HepG2 (cell line): ENCODE measurements around the gene DNLZ. TPM values are rescaled to one million over a fixed set of nuclear protein-coding genes. Genes with fewer than 3 reads are reported as not detected.
A peak's percentile ranks its signal among the peaks of the same experiment; 100 is the strongest.

Source experiments
- ATRX ChIP-seq: sonication (generic); formaldehyde crosslinking; IDR thresholded peaks from 2 replicates; pipeline ENCODE4 v1.4.0; 2020; ENCODE audit warnings: missing genetic modification reagents, borderline replicate concordance
- BCL6 ChIP-seq: IDR thresholded peaks from 2 replicates; pipeline ENCODE4 v1.6.1; 2016; ENCODE audit warnings: missing genetic modification reagents, missing compliant biosample characterization
- CHD4 ChIP-seq: fragments of 200-600 bp; sonication (generic); IDR thresholded peaks from 2 replicates; pipeline ENCODE4 v1.7.0; 2017; ENCODE audit warnings: mild to moderate bottlenecking, low read length, borderline replicate concordance
- CREB1 ChIP-seq, 2 experiments: fragments of 450-650 bp in 1 of 2; IDR thresholded peaks; 2 replicates each; pipeline ENCODE4 v1.6.1; 2016 to 2017; ENCODE audit warnings: control low read depth in 1 of 2, mild to moderate bottlenecking in 1 of 2, missing compliant biosample characterization in 1 of 2, missing genetic modification characterization in 1 of 2
- HCFC1 ChIP-seq: fragments of 150-350 bp; IDR thresholded peaks from 2 replicates; pipeline ENCODE4 v1.6.1; 2014; ENCODE audit warnings: low read depth, low read length
- KDM4B ChIP-seq: sonication (generic); formaldehyde crosslinking; IDR thresholded peaks from 2 replicates; pipeline ENCODE4 v1.4.0; 2020; ENCODE audit warnings: missing genetic modification reagents
- KLF6 ChIP-seq: IDR thresholded peaks from 2 replicates; pipeline ENCODE4 v1.8.0; 2016; ENCODE audit warnings: missing biosample characterization, missing genetic modification reagents
- KLF9 ChIP-seq: IDR thresholded peaks from 2 replicates; pipeline ENCODE4 v1.6.1; 2016; ENCODE audit warnings: low read depth
- MZF1 ChIP-seq: sonication (generic); formaldehyde crosslinking; IDR thresholded peaks from 2 replicates; pipeline ENCODE4 v1.8.1; 2023; ENCODE audit warnings: mild to moderate bottlenecking, missing genetic modification reagents, borderline replicate concordance
- NR2F1 ChIP-seq, 2 experiments: fragments of 450-650 bp in 1 of 2; formaldehyde crosslinking in 1 of 2; IDR thresholded peaks; 2 replicates each; pipeline versions ENCODE4 v1.5.0 to v1.6.1; 2016 to 2020; ENCODE audit warnings: mild to moderate bottlenecking in 1 of 2, missing compliant biosample characterization in 1 of 2, missing genetic modification reagents in 1 of 2, moderate library complexity in 1 of 2
- RFX5 ChIP-seq: IDR thresholded peaks from 2 replicates; pipeline ENCODE4 v1.6.1; 2011; ENCODE audit warnings: low read depth, low read length, improper control_type of control experiment
- SP1 ChIP-seq, 2 experiments: fragments of 450-650 bp in 1 of 2; sonication (generic) in 1 of 2; formaldehyde crosslinking in 1 of 2; IDR thresholded peaks; 2 replicates each; pipeline versions ENCODE4 v1.4.0 to v1.6.1; 2016 to 2020; ENCODE audit warnings: missing genetic modification reagents in 1 of 2
- SPEN ChIP-seq: sonication (generic); formaldehyde crosslinking; IDR thresholded peaks from 2 replicates; pipeline ENCODE4 v1.5.1; 2020; ENCODE audit warnings: low read depth, mild to moderate bottlenecking, missing genetic modification reagents
- ZNF253 ChIP-seq: sonication (generic); formaldehyde crosslinking; IDR thresholded peaks from 2 replicates; pipeline ENCODE4 v1.8.0; 2022; ENCODE audit warnings: mild to moderate bottlenecking, missing genetic modification reagents, borderline replicate concordance
- ZNF256 ChIP-seq: sonication (generic); formaldehyde crosslinking; conservative IDR thresholded peaks from 2 replicates; pipeline ENCODE4 v1.4.0; 2020; ENCODE audit warnings: missing genetic modification reagents
- ZNF296 ChIP-seq: sonication (generic); formaldehyde crosslinking; conservative IDR thresholded peaks from 2 replicates; pipeline ENCODE4 v1.5.0; 2020; ENCODE audit warnings: mild to moderate bottlenecking, missing genetic modification reagents
- ZNF44 ChIP-seq: sonication (generic); formaldehyde crosslinking; IDR thresholded peaks from 2 replicates; pipeline ENCODE4 v1.5.1; 2020; ENCODE audit warnings: mild to moderate bottlenecking, missing genetic modification reagents
- ZNF558 ChIP-seq: sonication (generic); formaldehyde crosslinking; IDR thresholded peaks from 2 replicates; pipeline ENCODE4 v1.9.0; 2022; ENCODE audit warnings: mild to moderate bottlenecking, missing genetic modification reagents, borderline replicate concordance
- polyA plus RNA-seq, 8 experiments: library from polyadenylated mRNA; depleted of rRNA in 3 of 8; stranded (reverse) in 7 of 8; unstranded in 1 of 8; fragments of >200 nt; fragmentation: Illumina TruSeq in 4 of 8; extraction: Trizol in 4 of 8; gene quantifications; 2 replicates each; pipeline versions ENCODE4 v1.2.1 to v1.2.3, GENCODE V29; 2011 to 2016; ENCODE audit warnings: low read depth in 4 of 8, missing spikeins in 1 of 8, mixed read lengths in 1 of 8; ENCODE audit not compliant: insufficient read depth in 1 of 8
- total RNA-seq, 5 experiments: library from RNA; depleted of rRNA; stranded (reverse); fragments of >200 nt; fragmentation: Illumina TruSeq; extraction: Trizol; gene quantifications; 2 replicates each; pipeline ENCODE4 v1.2.3, GENCODE V29; 2016; ENCODE audit warnings: low read depth in 1 of 5
- TF ChIP-seq, protein P1 (sequence below): sonication (generic); formaldehyde crosslinking; IDR thresholded peaks from 2 replicates; pipeline ENCODE4 v1.4.0; 2020; ENCODE audit warnings: missing genetic modification reagents, borderline replicate concordance
- TF ChIP-seq, protein P2 (sequence below): sonication (generic); formaldehyde crosslinking; IDR thresholded peaks from 2 replicates; pipeline ENCODE4 v1.4.0; 2020; ENCODE audit warnings: missing genetic modification reagents
- TF ChIP-seq, protein P3 (sequence below): sonication (generic); formaldehyde crosslinking; IDR thresholded peaks from 2 replicates; pipeline ENCODE4 v1.5.1; 2020; ENCODE audit warnings: mild to moderate bottlenecking, missing genetic modification reagents, moderate library complexity

The DNLZ gene
- total and polyA plus RNA-seq, 2 of the 13 experiments (the other 11 are each of a cell fraction or from before 2014, with no cell fraction given): 3.4 to 8.0 TPM

DNA sequence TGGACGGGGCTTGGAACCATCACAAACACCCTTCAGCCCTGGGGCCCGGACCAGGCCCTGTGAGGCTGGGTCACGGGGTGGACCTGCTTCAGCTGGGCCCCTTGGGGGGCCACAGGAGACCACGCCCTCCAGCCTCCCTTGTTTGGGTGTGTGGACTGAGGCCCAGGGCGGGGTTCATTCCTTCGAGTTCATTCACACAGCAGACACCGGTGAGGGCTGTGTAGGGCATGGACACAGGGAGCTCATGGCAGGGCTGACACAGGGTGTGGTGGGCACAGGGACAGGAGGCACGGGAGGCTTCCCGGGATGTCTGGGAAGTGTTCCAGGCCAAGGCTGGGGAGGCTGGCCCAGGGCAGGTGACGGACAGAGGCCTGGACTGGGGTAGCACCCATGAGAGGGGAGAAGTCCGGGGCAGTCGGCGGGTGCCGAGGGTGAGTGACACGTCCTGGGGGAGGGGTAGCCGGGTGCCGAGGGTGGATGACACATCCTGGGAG is 8.9 kb downstream of the DNLZ start (continued):
- TF ChIP-seq, protein P1, sequence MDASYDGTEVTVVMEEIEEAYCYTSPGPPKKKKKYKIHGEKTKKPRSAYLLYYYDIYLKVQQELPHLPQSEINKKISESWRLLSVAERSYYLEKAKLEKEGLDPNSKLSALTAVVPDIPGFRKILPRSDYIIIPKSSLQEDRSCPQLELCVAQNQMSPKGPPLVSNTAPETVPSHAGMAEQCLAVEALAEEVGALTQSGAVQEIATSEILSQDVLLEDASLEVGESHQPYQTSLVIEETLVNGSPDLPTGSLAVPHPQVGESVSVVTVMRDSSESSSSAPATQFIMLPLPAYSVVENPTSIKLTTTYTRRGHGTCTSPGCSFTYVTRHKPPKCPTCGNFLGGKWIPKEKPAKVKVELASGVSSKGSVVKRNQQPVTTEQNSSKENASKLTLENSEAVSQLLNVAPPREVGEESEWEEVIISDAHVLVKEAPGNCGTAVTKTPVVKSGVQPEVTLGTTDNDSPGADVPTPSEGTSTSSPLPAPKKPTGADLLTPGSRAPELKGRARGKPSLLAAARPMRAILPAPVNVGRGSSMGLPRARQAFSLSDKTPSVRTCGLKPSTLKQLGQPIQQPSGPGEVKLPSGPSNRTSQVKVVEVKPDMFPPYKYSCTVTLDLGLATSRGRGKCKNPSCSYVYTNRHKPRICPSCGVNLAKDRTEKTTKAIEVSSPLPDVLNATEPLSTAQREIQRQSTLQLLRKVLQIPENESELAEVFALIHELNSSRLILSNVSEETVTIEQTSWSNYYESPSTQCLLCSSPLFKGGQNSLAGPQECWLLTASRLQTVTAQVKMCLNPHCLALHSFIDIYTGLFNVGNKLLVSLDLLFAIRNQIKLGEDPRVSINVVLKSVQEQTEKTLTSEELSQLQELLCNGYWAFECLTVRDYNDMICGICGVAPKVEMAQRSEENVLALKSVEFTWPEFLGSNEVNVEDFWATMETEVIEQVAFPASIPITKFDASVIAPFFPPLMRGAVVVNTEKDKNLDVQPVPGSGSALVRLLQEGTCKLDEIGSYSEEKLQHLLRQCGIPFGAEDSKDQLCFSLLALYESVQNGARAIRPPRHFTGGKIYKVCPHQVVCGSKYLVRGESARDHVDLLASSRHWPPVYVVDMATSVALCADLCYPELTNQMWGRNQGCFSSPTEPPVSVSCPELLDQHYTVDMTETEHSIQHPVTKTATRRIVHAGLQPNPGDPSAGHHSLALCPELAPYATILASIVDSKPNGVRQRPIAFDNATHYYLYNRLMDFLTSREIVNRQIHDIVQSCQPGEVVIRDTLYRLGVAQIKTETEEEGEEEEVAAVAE (CRISPR knock-in tag): no peak
- TF ChIP-seq KLF6 (CRISPR knock-in tag) (0 out of 2 replicates have a peak, but pooled peaks have one; percentile 42), BCL6 (peak; percentile 50), ZNF253 (CRISPR knock-in tag) (no peak), SPEN (no peak), KDM4B (CRISPR knock-in tag) (no peak), NR2F1 (CRISPR knock-in tag; IDR thresholded peaks at IDR 0.05) (0 out of 4 replicates have a peak, but pooled peaks of 1 of the 2 experiments have one; percentile 10), ATRX (CRISPR knock-in tag) (no peak), RFX5 (no peak), KLF9 (CRISPR knock-in tag) (no peak), ZNF558 (0 out of 2 replicates have a peak, but pooled peaks have one; percentile 48), MZF1 (CRISPR knock-in tag) (no peak), HCFC1 (no peak), ZNF256 (CRISPR knock-in tag) (no peak), SP1 (IDR thresholded peaks at IDR 0.05) (no peak), SP1 (CRISPR knock-in tag; IDR thresholded peaks at IDR 0.05) (0 out of 2 replicates have a peak, but pooled peaks have one; percentile 31), ZNF296 (CRISPR knock-in tag) (0 out of 2 replicates have a peak, but pooled peaks have one; percentile 19), CREB1 (IDR thresholded peaks at IDR 0.05) (no peak), CREB1 (CRISPR knock-in tag; IDR thresholded peaks at IDR 0.05) (no peak), CHD4 (no peak), ZNF44 (CRISPR knock-in tag) (no peak)
- TF ChIP-seq, protein P2, sequence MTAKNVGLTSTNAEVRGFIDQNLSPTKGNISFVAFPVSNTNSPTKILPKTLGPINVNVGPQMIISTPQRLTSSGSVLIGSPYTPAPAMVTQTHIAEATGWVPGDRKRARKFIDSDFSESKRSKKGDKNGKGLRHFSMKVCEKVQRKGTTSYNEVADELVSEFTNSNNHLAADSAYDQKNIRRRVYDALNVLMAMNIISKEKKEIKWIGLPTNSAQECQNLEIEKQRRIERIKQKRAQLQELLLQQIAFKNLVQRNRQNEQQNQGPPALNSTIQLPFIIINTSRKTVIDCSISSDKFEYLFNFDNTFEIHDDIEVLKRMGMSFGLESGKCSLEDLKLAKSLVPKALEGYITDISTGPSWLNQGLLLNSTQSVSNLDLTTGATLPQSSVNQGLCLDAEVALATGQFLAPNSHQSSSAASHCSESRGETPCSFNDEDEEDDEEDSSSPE (CRISPR knock-in tag): no peak
- TF ChIP-seq, protein P3, sequence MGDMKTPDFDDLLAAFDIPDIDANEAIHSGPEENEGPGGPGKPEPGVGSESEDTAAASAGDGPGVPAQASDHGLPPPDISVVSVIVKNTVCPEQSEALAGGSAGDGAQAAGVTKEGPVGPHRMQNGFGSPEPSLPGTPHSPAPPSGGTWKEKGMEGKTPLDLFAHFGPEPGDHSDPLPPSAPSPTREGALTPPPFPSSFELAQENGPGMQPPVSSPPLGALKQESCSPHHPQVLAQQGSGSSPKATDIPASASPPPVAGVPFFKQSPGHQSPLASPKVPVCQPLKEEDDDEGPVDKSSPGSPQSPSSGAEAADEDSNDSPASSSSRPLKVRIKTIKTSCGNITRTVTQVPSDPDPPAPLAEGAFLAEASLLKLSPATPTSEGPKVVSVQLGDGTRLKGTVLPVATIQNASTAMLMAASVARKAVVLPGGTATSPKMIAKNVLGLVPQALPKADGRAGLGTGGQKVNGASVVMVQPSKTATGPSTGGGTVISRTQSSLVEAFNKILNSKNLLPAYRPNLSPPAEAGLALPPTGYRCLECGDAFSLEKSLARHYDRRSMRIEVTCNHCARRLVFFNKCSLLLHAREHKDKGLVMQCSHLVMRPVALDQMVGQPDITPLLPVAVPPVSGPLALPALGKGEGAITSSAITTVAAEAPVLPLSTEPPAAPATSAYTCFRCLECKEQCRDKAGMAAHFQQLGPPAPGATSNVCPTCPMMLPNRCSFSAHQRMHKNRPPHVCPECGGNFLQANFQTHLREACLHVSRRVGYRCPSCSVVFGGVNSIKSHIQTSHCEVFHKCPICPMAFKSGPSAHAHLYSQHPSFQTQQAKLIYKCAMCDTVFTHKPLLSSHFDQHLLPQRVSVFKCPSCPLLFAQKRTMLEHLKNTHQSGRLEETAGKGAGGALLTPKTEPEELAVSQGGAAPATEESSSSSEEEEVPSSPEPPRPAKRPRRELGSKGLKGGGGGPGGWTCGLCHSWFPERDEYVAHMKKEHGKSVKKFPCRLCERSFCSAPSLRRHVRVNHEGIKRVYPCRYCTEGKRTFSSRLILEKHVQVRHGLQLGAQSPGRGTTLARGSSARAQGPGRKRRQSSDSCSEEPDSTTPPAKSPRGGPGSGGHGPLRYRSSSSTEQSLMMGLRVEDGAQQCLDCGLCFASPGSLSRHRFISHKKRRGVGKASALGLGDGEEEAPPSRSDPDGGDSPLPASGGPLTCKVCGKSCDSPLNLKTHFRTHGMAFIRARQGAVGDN (CRISPR knock-in tag): peak; percentile 43
